GM19463 (cell line): ENCODE measurements around the gene STK32B.

Experiments
- ATAC-seq: cut with Tn5 transposase; IDR thresholded peaks from one replicate; pipeline ENCODE4 v1.9.1; 2021; ENCODE audit warnings: mild to moderate bottlenecking, moderate library complexity; ENCODE audit not compliant: unreplicated experiment

STK32B gene

GRCh38 chr4:5029447-5029846, 21.8 kb upstream of the STK32B start:
- ATAC-seq = no peak

- ATAC-seq = no peak
Measured at GRCh38 chr4:5030221-5030620, 21.1 kb upstream of the STK32B start.

GRCh38 chr4:5030927-5031326, 20.4 kb upstream of the STK32B start:
- ATAC-seq = no peak

- no peak for ATAC-seq
Measured at GRCh38 chr4:5032813-5033212, 18.5 kb upstream of the STK32B start.

DNA sequence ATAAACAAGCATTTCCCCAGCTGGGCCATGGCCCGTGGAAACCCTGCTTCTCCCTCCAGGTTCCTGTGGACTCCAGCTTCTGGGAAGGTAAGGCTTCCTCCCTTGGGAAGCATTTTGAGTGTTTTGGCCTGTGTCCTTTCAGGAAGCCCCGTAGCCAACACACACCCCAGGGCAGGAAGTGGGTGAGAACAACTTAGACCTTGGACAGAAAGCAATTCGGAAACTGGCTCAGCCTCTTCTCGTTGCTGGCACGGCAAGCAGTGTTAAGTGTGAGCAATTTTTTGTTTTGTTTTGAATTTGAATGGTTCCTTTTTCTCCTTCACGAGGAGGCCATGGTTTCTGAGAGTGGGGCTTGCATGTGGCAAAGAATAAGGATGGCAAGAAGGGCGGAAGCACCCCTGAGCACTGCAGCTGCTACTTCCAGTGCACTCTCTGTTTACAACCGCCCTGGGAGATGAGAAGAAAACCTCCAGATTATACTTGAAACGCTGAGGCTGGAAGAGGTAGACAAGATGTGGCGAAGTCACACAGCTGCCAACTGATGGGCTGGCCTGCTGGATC, 17.9 kb upstream of the STK32B start:
- no peak for ATAC-seq

DNA sequence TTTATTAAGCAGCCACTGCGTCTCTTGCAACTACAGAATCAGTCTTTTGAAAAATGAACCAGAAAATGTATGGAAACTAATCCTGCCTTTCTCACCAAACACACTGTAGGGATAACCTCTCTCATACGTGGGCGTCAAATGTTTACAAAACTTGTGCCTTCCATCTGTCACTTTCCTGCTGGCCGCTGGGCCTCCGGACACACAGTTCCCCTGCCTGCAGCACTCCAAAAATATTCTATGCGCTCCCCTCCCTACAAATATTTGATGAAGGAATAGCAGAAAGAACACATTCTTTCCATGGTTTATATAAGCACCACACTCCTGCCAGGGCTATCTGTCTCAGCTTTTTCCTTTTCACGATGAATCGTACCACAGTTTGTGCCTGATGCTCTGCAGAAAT, 17.1 kb upstream of the STK32B start:
- no peak for ATAC-seq

DNA sequence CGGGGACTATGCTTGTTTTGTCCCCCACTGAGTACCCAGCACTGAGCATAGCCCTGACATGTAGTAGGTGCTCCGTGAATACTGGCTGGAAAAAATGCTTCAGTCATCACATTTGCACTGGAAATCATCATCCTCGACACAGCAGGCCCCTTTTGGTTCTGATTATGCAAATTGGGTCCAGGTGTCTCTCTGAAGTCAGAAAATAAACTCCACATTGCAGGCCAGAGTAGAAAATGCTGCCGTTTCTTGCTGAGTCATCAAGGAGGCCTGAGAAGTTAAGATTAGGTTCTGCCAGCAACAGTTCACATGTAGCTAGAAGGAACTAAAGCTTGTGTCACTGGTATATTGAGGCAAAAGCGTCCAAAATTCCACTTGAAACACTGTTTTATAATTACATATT, 15.0 kb upstream of the STK32B start:
- no peak for ATAC-seq

DNA sequence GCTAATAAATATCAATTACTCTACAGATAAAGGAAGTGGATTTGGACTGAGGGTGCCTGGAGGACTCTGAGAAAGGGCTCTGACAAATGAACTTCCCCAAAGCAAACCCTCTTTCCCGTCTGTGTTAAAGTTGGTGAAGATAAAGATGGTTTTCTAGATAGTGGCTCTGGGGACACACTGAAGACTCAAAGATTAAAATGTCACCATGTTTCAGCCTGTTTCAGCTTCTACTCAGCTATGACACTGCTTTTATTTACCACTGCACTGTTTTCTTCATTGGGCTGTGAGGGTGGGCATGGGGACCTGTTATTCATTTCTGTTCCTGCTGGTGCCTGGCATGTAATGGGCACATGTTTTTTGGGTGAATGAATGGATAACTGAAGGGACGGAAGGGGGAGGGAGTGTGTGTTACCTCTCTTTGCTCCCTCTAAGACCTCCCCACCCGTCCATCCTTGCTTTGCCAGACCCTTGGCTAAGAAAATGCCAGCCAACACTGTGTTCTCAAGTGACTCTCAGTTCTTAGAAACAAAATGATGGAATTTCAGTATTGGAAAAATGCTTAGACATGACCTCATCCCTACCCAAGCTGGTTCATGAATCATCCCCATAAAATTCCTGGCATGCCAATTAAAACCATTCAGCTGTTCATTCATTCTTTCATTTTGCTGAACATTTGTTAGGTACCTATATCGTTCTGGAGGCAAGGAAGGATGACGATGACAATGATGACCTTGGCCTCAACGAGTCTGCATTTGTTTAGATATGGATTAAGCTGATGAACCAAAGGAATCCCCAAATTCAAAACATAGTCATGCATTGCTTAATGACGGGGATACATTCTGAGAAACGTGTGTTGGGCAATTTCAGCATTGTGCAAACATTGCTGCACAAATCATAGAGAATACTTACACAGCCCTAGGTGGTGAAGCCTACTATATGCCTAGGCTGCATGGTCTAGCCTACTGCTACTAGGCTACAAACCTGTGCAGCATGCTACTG, 13.4 kb upstream of the STK32B start:
- ATAC-seq = no peak

- no peak for ATAC-seq
Measured at GRCh38 chr4:5039800-5040199, 11.5 kb upstream of the STK32B start.

DNA sequence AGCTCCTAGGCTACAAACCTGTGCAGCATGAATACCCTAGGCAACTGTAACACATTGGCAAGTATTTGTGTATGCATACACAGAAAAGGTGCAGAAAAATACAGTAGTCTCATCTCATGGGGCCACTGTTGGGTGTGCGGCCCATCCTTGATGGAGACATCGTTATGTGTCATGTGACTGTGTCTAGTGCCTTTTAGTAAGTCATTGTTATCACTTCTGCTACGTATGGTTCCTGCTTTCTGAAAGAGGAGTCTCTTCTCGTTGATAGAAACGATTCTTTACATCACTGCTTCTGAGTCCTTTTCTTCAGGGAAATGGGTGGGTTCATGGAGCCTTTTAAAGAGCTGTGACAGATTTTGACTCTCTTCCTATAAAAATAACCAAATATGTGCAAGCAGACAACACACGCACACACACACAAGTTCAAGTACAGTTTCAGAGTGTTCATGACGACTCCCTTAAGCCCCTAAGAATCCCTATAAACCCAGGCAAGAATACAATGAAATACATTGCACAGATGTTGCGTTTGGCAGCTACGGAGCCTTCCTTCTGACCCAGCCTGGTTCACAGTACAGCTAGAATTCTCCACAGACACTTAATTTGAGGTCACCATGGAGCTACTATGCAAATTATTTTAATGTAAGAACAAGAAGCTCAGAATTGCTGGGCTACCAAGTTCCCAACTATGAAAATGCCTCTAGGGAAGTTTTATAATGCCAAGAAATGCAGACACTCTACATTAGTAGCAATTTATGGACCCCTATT, 10.2 kb upstream of the STK32B start:
- no peak for ATAC-seq

DNA sequence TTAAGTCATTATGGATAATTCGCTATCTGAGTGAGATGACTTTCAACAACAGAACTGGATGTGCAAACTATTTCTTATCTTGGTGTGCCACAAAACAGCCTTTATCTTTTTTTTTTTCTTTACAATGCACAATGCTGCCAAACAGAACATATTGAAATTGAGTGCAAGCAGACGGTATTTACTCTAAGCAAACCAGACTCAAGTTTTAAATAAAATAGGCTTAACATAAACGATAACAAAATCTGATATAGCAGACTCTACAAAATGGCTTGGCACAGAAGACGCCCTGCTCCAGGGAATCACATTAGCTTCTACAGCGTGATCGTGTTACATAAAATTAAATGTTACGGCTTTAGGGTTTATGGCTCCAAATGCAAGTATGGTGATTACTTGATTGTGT, 9.6 kb upstream of the STK32B start:
- no peak for ATAC-seq

GRCh38 chr4:5043579-5043978, 7.7 kb upstream of the STK32B start:
- ATAC-seq = no peak

DNA sequence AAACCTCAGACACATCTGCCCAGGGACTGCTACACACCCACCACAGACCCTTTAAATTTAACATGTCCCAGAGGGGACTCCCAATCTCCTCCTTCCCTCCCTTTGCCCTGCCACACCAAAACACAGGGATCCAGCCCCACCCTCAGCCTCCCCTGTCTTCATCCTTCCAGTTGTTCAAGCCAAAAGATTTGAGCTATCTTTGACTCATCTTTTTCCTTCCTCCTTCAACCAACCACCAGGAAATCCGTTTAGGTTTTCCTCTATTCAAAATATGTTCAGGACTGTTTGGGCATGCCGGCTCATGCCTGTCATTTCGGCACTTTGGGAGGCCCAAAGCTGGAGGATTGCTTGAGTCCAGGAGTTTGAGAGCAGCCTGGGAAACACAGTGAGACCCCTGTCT, 6.9 kb upstream of the STK32B start:
- ATAC-seq = no peak

DNA sequence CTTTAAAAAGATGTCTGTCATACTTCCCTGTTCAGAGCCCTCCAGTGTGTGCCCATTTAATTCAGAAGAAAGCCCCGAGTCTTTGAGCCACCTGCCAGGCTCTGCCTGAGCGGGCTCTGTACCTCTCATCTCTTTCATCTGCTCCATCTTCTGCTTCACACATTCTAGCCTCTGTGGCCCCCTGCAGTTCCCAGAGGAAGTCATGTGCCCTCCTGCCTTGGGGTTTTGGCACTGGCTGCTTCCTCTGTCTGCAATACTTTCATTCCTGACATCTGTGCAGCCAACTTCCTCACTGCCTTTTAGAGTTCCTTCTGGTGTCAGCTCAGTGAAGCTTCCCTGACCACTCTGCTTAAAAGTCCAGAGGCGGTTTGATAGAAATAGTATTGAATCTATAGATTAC, 6.2 kb upstream of the STK32B start:
- no peak for ATAC-seq

- ATAC-seq = no peak
Measured at GRCh38 chr4:5048721-5049120, 2.6 kb upstream of the STK32B start.

DNA sequence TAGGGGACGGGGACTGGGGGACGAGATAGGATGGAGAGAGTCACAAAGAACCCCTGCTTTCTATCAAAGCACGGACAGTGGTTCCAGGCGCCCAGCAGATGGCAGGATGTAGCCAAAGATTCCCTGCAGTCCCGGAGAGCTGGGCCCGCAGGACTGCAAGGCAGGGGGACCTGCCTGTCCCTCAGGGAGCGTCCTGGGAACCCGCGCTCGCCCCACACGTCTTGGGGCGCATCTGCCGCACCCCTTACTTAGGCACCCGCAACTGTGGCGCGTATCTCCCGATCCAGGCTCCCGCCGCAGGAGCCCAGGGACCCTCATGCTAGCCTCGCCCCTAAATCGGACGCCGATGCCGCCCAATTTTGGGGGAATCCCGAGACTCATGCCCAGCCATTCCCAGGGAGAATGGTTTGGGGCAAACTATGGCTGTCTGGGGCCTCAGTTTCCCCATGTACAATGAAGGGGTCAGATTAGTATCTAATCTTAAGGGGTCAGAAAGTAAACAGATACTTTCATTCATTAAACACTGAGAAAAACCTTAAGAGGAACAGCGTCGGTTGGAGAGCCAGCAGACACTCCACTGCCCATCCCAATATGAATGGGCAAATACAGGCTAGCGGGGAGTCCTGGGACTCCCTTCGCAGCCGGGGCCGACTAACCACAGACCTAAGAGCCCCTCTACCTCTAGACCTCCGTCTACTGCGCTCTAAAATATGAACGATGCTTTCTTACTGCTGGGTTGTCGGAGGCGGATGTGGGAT, 581 bp upstream of the STK32B start:
- no peak for ATAC-seq

DNA sequence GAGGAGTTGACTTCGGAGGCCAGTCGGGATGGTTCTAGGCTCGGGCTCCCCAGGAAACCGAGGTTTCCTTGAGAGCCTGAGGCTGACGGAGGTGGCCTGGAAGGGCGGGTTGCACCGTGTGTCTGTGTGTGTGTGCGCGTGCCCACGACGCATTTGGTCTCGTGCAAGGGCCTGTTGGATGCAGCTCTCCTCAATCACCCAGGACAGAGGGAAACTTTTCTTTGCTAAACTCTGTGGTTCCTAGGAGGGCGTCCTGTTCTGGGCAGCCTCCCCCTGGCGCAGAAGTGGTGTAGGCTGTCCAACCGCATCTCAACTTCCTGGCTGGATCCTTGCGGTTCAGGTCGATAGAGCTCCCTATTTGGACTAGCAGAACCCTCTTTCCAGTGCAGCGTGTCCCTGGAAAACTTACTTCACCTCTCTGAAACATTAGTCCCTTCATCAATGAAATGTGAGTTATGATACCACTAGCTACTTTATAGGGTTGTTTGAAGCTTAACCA, 973 bp downstream of the STK32B start:
- ATAC-seq = no peak

GRCh38 chr4:5052726-5053425, 1.6 kb downstream of the STK32B start:
- ATAC-seq = no peak

DNA sequence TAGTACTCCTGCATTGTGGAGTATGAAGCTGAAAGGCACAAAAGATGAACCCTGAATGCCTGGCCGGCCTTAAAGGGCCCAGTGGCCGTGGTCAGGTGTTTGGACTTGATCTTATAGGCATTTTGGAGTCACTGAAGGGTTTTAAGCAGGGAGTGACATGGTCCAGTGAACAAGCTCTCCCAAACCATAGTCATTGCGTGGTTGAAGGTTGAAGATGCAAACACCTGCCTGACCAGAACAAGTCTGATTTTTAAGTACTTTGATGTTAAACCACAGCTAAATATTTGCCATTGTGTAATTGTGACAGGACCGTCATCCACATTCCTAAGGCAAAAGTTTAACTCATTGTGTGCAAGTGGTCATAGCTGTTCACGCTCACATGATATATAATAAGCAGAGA, 3.3 kb downstream of the STK32B start:
- ATAC-seq = no peak

GRCh38 chr4:5055411-5055810, 4.1 kb downstream of the STK32B start:
- no peak for ATAC-seq
